ENCODE measurements around the gene IPO7. TPM values are rescaled to one million over a fixed set of nuclear protein-coding genes. Genes with fewer than 3 reads are reported as not detected.

The IPO7 gene
- total and polyA plus RNA-seq, 2 of the 13 experiments (the other 11 are each of a cell fraction or from before 2014, with no cell fraction given): 59.4 to 98.4 TPM

DNA sequence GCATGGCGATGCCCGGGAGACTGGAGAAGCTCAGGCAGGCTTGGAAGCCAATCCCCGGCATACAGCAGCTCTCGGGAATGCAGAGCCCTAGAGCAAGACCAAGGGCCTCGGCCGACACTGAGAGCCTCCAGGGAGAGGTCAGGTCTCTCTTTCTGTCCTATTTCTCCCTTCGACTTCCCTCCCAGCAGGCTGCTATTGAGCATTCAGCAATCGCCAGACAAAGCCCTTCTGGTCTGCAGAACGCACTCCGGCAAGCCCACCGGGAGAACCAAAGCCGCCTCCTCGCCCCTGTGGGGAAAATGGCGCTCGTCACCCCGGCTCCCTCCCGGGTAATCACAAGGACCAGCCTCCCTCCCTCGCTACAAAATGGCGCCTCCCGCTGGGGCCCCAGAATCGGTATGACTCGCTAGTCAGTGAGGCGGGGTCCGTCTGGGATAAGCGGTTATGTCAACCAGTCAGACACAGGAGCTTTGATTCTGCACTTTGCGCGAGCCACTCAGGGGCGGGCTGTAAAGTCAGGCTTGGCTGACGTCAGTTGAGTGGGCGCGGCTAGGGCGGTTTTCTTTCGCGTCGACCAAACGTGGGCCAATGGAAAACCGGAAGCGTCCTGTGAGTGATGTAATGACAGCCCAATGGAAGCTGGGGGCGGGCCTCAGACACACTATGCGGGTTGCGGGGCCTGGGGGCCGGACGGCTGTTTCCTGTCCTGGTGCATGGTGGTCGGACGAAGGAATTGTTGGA is 76.0 kb downstream of the IPO7 start, which contains the start of gene ZNF143 (continued):
- TF ChIP-seq, protein P1, sequence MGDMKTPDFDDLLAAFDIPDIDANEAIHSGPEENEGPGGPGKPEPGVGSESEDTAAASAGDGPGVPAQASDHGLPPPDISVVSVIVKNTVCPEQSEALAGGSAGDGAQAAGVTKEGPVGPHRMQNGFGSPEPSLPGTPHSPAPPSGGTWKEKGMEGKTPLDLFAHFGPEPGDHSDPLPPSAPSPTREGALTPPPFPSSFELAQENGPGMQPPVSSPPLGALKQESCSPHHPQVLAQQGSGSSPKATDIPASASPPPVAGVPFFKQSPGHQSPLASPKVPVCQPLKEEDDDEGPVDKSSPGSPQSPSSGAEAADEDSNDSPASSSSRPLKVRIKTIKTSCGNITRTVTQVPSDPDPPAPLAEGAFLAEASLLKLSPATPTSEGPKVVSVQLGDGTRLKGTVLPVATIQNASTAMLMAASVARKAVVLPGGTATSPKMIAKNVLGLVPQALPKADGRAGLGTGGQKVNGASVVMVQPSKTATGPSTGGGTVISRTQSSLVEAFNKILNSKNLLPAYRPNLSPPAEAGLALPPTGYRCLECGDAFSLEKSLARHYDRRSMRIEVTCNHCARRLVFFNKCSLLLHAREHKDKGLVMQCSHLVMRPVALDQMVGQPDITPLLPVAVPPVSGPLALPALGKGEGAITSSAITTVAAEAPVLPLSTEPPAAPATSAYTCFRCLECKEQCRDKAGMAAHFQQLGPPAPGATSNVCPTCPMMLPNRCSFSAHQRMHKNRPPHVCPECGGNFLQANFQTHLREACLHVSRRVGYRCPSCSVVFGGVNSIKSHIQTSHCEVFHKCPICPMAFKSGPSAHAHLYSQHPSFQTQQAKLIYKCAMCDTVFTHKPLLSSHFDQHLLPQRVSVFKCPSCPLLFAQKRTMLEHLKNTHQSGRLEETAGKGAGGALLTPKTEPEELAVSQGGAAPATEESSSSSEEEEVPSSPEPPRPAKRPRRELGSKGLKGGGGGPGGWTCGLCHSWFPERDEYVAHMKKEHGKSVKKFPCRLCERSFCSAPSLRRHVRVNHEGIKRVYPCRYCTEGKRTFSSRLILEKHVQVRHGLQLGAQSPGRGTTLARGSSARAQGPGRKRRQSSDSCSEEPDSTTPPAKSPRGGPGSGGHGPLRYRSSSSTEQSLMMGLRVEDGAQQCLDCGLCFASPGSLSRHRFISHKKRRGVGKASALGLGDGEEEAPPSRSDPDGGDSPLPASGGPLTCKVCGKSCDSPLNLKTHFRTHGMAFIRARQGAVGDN (CRISPR knock-in tag; IDR thresholded peaks at IDR 0.05): peak; percentile 60
- TF ChIP-seq IKZF1 (IDR thresholded peaks at IDR 0.05) (no peak), SMARCC2 (IDR thresholded peaks at IDR 0.05) (no peak), SRSF4 (IDR thresholded peaks at IDR 0.05; ENCODE audit: low read depth, low read length, poor library complexity, severe bottlenecking) (no peak), XRCC5 (optimal IDR thresholded peaks at IDR 0.05; ENCODE audit: low read length) (peak; percentile 87), FOXO1 (CRISPR knock-in tag; IDR thresholded peaks at IDR 0.05) (no peak; the same call in 1 of the 2 replicates), PHF5A (CRISPR knock-in tag; IDR thresholded peaks at IDR 0.05; ENCODE audit: low read depth, unreplicated experiment) (no peak), ZNF24 (IDR thresholded peaks at IDR 0.05) (no peak), THAP11 (CRISPR knock-in tag; IDR thresholded peaks at IDR 0.05) (peak; percentile 92), KDM1A (CRISPR knock-in tag; IDR thresholded peaks at IDR 0.05) (no peak), YEATS2 (CRISPR knock-in tag; IDR thresholded peaks at IDR 0.05; ENCODE audit: borderline replicate concordance) (peak; percentile 83), MAF1 (CRISPR knock-in tag; IDR thresholded peaks at IDR 0.05; ENCODE audit: borderline replicate concordance) (no peak; the same call in 1 of the 2 replicates), HNF4G (IDR thresholded peaks at IDR 0.05; ENCODE audit: borderline replicate concordance, low read depth, low read length) (peak; percentile 15; the same call in 1 of the 2 replicates), HNF4G (CRISPR knock-in tag; IDR thresholded peaks at IDR 0.05; ENCODE audit: borderline replicate concordance, low read depth) (no peak), ZNF296 (CRISPR knock-in tag; conservative IDR thresholded peaks at IDR 0.05) (no peak; the same call in 1 of the 2 replicates)
- TF ChIP-seq, protein P2, sequence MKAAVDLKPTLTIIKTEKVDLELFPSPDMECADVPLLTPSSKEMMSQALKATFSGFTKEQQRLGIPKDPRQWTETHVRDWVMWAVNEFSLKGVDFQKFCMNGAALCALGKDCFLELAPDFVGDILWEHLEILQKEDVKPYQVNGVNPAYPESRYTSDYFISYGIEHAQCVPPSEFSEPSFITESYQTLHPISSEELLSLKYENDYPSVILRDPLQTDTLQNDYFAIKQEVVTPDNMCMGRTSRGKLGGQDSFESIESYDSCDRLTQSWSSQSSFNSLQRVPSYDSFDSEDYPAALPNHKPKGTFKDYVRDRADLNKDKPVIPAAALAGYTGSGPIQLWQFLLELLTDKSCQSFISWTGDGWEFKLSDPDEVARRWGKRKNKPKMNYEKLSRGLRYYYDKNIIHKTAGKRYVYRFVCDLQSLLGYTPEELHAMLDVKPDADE (CRISPR knock-in tag; IDR thresholded peaks at IDR 0.05): no peak
- TF ChIP-seq, protein P3, sequence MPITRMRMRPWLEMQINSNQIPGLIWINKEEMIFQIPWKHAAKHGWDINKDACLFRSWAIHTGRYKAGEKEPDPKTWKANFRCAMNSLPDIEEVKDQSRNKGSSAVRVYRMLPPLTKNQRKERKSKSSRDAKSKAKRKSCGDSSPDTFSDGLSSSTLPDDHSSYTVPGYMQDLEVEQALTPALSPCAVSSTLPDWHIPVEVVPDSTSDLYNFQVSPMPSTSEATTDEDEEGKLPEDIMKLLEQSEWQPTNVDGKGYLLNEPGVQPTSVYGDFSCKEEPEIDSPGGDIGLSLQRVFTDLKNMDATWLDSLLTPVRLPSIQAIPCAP (CRISPR knock-in tag; IDR thresholded peaks at IDR 0.05; ENCODE audit: low read depth): no peak
- TF ChIP-seq, protein P4, sequence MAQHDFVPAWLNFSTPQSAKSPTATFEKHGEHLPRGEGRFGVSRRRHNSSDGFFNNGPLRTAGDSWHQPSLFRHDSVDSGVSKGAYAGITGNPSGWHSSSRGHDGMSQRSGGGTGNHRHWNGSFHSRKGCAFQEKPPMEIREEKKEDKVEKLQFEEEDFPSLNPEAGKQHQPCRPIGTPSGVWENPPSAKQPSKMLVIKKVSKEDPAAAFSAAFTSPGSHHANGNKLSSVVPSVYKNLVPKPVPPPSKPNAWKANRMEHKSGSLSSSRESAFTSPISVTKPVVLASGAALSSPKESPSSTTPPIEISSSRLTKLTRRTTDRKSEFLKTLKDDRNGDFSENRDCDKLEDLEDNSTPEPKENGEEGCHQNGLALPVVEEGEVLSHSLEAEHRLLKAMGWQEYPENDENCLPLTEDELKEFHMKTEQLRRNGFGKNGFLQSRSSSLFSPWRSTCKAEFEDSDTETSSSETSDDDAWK (CRISPR knock-in tag; IDR thresholded peaks at IDR 0.05): no peak

Measured in HepG2 (cell line).